Activated naive CD4-positive, alpha-beta T cell treated with anti-CD3 and anti-CD28 coated beads for 36 hours (primary cell): ENCODE data around the gene ASF1B. TPM values are rescaled to one million over a fixed set of nuclear protein-coding genes. Genes with fewer than 3 reads are reported as not detected.

Experiments
- CTCF ChIA-PET: fragments of 350-600 bp; sonication (Branson Sonifier 250); formaldehyde crosslinking; loops from one replicate; lab custom pipeline; 2021; ENCODE audit warnings: antibody characterized with exemption; lab: Charles Lee
- DNase-seq: peaks from one replicate; pipeline ENCODE4 v3.0.0-alpha.2; 2020
- H3K27ac Mint-ChIP-seq: one replicate; pipeline ENCODE4 v1.8.0; 2021; ENCODE audit warnings: mild to moderate bottlenecking, mixed read lengths
- H3K27me3 Mint-ChIP-seq: one replicate; pipeline ENCODE4 v1.8.0; 2021; ENCODE audit warnings: low read depth, mixed read lengths
- H3K36me3 Mint-ChIP-seq: one replicate; pipeline ENCODE4 v1.8.0; 2021; ENCODE audit warnings: low read depth, mixed read lengths
- H3K4me1 Mint-ChIP-seq: one replicate; pipeline ENCODE4 v1.8.0; 2021; ENCODE audit warnings: low read depth, mixed read lengths
- H3K4me3 Mint-ChIP-seq: one replicate; pipeline ENCODE4 v1.8.0; 2021; ENCODE audit warnings: mild to moderate bottlenecking, moderate library complexity, mixed read lengths
- H3K9me3 Mint-ChIP-seq: one replicate; pipeline ENCODE4 v1.8.0; 2021; ENCODE audit warnings: mixed read lengths
- intact Hi-C: fragments of 100-400 bp; cut with micrococcal nuclease; formaldehyde crosslinking; loops from one replicate; pipeline ENCODE4 v1.15.1; 2023
- total RNA-seq, 2 experiments: library from RNA; stranded (reverse); gene quantifications; one replicate each; pipeline ENCODE4 v1.2.3, GENCODE V29; 2021

ASF1B gene
- total RNA-seq, 2 experiments from 2014 or later: 54.7 to 56.6 TPM

- Mint-ChIP-seq H3K4me3 (no peak overlapping the region), H3K4me1 (peaks cover 27% of the 10 kb centered on the region), H3K9me3 (no peaks in the 10 kb centered on the region), H3K36me3 (peaks cover 18% of the 10 kb centered on the region), H3K27me3 (no peaks in the 10 kb centered on the region), H3K27ac (no peak overlapping the region)
- intact Hi-C loops: no loop called here
- CTCF ChIA-PET: interaction anchor here (0.6 to 1.7 kb wide), 5 partner anchors 20 to 180 kb away, joined by 3 to 4 read pairs (median 3); partner anchors contain the start of gene ASF1B
- DNase-seq: no peak
Measured at GRCh38 chr19:14168259-14168972, 32.0 kb upstream of the ASF1B start.

- CTCF ChIA-PET: interaction anchor here (0.6 to 1.7 kb wide), 4 partner anchors 19 to 181 kb away, joined by 3 to 4 read pairs (median 3); no protein-coding TSS in a partner anchor
- peaks cover 27% of the 10 kb centered on the region for H3K4me1 Mint-ChIP-seq
- no peaks in the 10 kb centered on the region for H3K9me3 Mint-ChIP-seq
- H3K27ac Mint-ChIP-seq: no peak overlapping the region
- no peaks in the 10 kb centered on the region for H3K27me3 Mint-ChIP-seq
- intact Hi-C loops: no loop called here
- peaks cover 18% of the 10 kb centered on the region for H3K36me3 Mint-ChIP-seq
- peak; percentile 26 for DNase-seq
- peak overlapping the region; percentile 62 for H3K4me3 Mint-ChIP-seq
Measured at GRCh38 chr19:14167576-14168138, 31.3 kb upstream of the ASF1B start.

- H3K36me3 Mint-ChIP-seq: peaks cover 18% of the 10 kb centered on the region
- H3K4me3 Mint-ChIP-seq: peak overlapping the region; percentile 62
- peak overlapping the region; percentile 73 for H3K27ac Mint-ChIP-seq
- peaks cover 27% of the 10 kb centered on the region for H3K4me1 Mint-ChIP-seq
- intact Hi-C loops: no loop called here
- no peaks in the 10 kb centered on the region for H3K9me3 Mint-ChIP-seq
- no peak for DNase-seq
- CTCF ChIA-PET: interaction anchor here (1.0 to 1.7 kb wide), 4 partner anchors 19 to 314 kb away, joined by 3 to 4 read pairs (median 3); partner anchors contain the start of gene ASF1B
- H3K27me3 Mint-ChIP-seq: no peaks in the 10 kb centered on the region
Measured at GRCh38 chr19:14166999-14167575, 30.7 kb upstream of the ASF1B start.

- H3K4me3 Mint-ChIP-seq: peak overlapping the region; percentile 62
- H3K4me1 Mint-ChIP-seq: peaks cover 27% of the 10 kb centered on the region
- intact Hi-C loops: no loop called here
- H3K36me3 Mint-ChIP-seq: peaks cover 13% of the 10 kb centered on the region
- no peak for DNase-seq
- CTCF ChIA-PET: interaction anchor here (0.6 to 1.7 kb wide), 4 partner anchors 28 to 1355 kb away, joined by 3 to 4 read pairs (median 3); partner anchors contain the start of gene ASF1B
- peak overlapping the region; percentile 73 for H3K27ac Mint-ChIP-seq
- no peaks in the 10 kb centered on the region for H3K27me3 Mint-ChIP-seq
- no peaks in the 10 kb centered on the region for H3K9me3 Mint-ChIP-seq
Measured at GRCh38 chr19:14165990-14166830, 29.8 kb upstream of the ASF1B start.

- no peak overlapping the region for H3K4me3 Mint-ChIP-seq
- peaks cover 27% of the 10 kb centered on the region for H3K4me1 Mint-ChIP-seq
- H3K27me3 Mint-ChIP-seq: no peaks in the 10 kb centered on the region
- CTCF ChIA-PET: no interaction called here
- intact Hi-C loops: no loop called here
- peaks cover 3% of the 10 kb centered on the region for H3K36me3 Mint-ChIP-seq
- no peak for DNase-seq
- no peak overlapping the region for H3K27ac Mint-ChIP-seq
- no peaks in the 10 kb centered on the region for H3K9me3 Mint-ChIP-seq
Measured at GRCh38 chr19:14164724-14165493, 28.5 kb upstream of the ASF1B start.

- H3K4me3 Mint-ChIP-seq: no peak overlapping the region
- H3K27ac Mint-ChIP-seq: no peak overlapping the region
- intact Hi-C loops: no loop called here
- H3K9me3 Mint-ChIP-seq: no peaks in the 10 kb centered on the region
- H3K27me3 Mint-ChIP-seq: no peaks in the 10 kb centered on the region
- peaks cover 27% of the 10 kb centered on the region for H3K4me1 Mint-ChIP-seq
- DNase-seq: no peak
- CTCF ChIA-PET: no interaction called here
- no peaks in the 10 kb centered on the region for H3K36me3 Mint-ChIP-seq
Measured at GRCh38 chr19:14164082-14164481, 27.7 kb upstream of the ASF1B start.

- Mint-ChIP-seq H3K27ac (no peak overlapping the region), H3K4me3 (no peak overlapping the region), H3K27me3 (no peaks in the 10 kb centered on the region), H3K4me1 (peaks cover 21% of the 10 kb centered on the region), H3K9me3 (no peaks in the 10 kb centered on the region), H3K36me3 (peaks cover 2% of the 10 kb centered on the region)
- CTCF ChIA-PET: no interaction called here
- no peak for DNase-seq
- intact Hi-C loops: no loop called here
Measured at GRCh38 chr19:14162871-14163297, 26.5 kb upstream of the ASF1B start.

- Mint-ChIP-seq H3K4me1 (peaks cover 8% of the 10 kb centered on the region), H3K27ac (no peak overlapping the region), H3K4me3 (no peak overlapping the region), H3K9me3 (no peaks in the 10 kb centered on the region), H3K27me3 (no peaks in the 10 kb centered on the region), H3K36me3 (peaks cover 4% of the 10 kb centered on the region)
- DNase-seq: no peak
- CTCF ChIA-PET: no interaction called here
- intact Hi-C loops: no loop called here
Measured at GRCh38 chr19:14161305-14161704, 24.9 kb upstream of the ASF1B start.

GRCh38 chr19:14160017-14160703 is 23.8 kb upstream of the ASF1B start:
- intact Hi-C loops: no loop called here
- Mint-ChIP-seq H3K4me1 (no peaks in the 10 kb centered on the region), H3K27ac (no peak overlapping the region), H3K27me3 (no peaks in the 10 kb centered on the region), H3K4me3 (no peak overlapping the region), H3K9me3 (no peaks in the 10 kb centered on the region), H3K36me3 (peaks cover 4% of the 10 kb centered on the region)
- no peak for DNase-seq
- CTCF ChIA-PET: no interaction called here

GRCh38 chr19:14159059-14159458 is 22.7 kb upstream of the ASF1B start:
- H3K4me1 Mint-ChIP-seq: no peaks in the 10 kb centered on the region
- no peaks in the 10 kb centered on the region for H3K27me3 Mint-ChIP-seq
- CTCF ChIA-PET: interaction anchor here (0.6 kb wide), 1 partner anchor 202 kb away, joined by 5 read pairs; no protein-coding TSS in a partner anchor
- intact Hi-C loops: no loop called here
- H3K4me3 Mint-ChIP-seq: no peak overlapping the region
- H3K36me3 Mint-ChIP-seq: peaks cover 4% of the 10 kb centered on the region
- H3K27ac Mint-ChIP-seq: no peak overlapping the region
- DNase-seq: no peak
- H3K9me3 Mint-ChIP-seq: no peaks in the 10 kb centered on the region
